Hematopoietic multipotent progenitor cell treated with erythropoietin and hydrocortisone succinate and interleukin-3 and kit ligand, for 6 days (in vitro differentiated cells): ENCODE results near the gene ACAA2.

Source experiments
- DNase-seq: peaks from one replicate; pipeline ENCODE4 v3.0.0-alpha.2; 2015

ACAA2 gene

GRCh38 chr18:49813319-49814146, at the start of gene ACAA2:
ACAA2 (minus strand) TSS chr18:49813533; CDS start chr18:49813484, 49 bp downstream.
- DNase-seq, result peak; percentile 93

GRCh38 chr18:49862656-49863385, 49.5 kb upstream of the ACAA2 start:
- DNase-seq, result no peak

GRCh38 chr18:49861659-49862058, 48.3 kb upstream of the ACAA2 start:
- DNase-seq, result peak; percentile 37

- no peak for DNase-seq
Observed at GRCh38 chr18:49859725-49860124, 46.4 kb upstream of the ACAA2 start.

GRCh38 chr18:49859021-49859359, 45.7 kb upstream of the ACAA2 start:
- no peak for DNase-seq

- peak; percentile 72 for DNase-seq
Observed at GRCh38 chr18:49858309-49859020, 45.1 kb upstream of the ACAA2 start.

- DNase-seq, result no peak
Observed at GRCh38 chr18:49857708-49858107, 44.4 kb upstream of the ACAA2 start.

GRCh38 chr18:49856496-49856895, 43.2 kb upstream of the ACAA2 start:
- DNase-seq, result no peak

GRCh38 chr18:49855711-49856415, 42.5 kb upstream of the ACAA2 start:
- DNase-seq, result no peak

- DNase-seq, result no peak
Observed at GRCh38 chr18:49854681-49855080, 41.3 kb upstream of the ACAA2 start.

- no peak for DNase-seq
Observed at GRCh38 chr18:49853436-49853835, 40.1 kb upstream of the ACAA2 start.

GRCh38 chr18:49853011-49853410, 39.7 kb upstream of the ACAA2 start:
- no peak for DNase-seq

- no peak for DNase-seq
Observed at GRCh38 chr18:49851624-49852023, 38.3 kb upstream of the ACAA2 start.

- DNase-seq, result no peak
Observed at GRCh38 chr18:49850636-49851035, 37.3 kb upstream of the ACAA2 start.

- no peak for DNase-seq
Observed at GRCh38 chr18:49849331-49850217, 36.2 kb upstream of the ACAA2 start.

- no peak for DNase-seq
Observed at GRCh38 chr18:49848115-49848514, 34.8 kb upstream of the ACAA2 start.

- DNase-seq, result no peak
Observed at GRCh38 chr18:49847524-49847923, 34.2 kb upstream of the ACAA2 start.

GRCh38 chr18:49846718-49847470, 33.6 kb upstream of the ACAA2 start:
- no peak for DNase-seq

- no peak for DNase-seq
Observed at GRCh38 chr18:49846361-49846662, 33.0 kb upstream of the ACAA2 start.

GRCh38 chr18:49845629-49846360, 32.5 kb upstream of the ACAA2 start:
- DNase-seq, result no peak

GRCh38 chr18:49844903-49845302, 31.6 kb upstream of the ACAA2 start:
- no peak for DNase-seq
